Stimulated activated CD8-positive, alpha-beta memory T cell treated with anti-CD3 and anti-CD28 coated beads, Interleukin-7, amount 100 ng/mL, for 1 hour (primary cell): ENCODE data around the gene ZNF292.
"Not testable (repeated sequence)": the region's sequence is repeated elsewhere in the genome, so short reads cannot be mapped to it uniquely, and the experiment has no call there.

Source experiments
- DNase-seq, 2 donors: peaks; one replicate each; pipeline ENCODE4 v3.0.0-alpha.2; 2020; ENCODE audit warnings: low read depth in 2 of 2

Gene ZNF292

DNA sequence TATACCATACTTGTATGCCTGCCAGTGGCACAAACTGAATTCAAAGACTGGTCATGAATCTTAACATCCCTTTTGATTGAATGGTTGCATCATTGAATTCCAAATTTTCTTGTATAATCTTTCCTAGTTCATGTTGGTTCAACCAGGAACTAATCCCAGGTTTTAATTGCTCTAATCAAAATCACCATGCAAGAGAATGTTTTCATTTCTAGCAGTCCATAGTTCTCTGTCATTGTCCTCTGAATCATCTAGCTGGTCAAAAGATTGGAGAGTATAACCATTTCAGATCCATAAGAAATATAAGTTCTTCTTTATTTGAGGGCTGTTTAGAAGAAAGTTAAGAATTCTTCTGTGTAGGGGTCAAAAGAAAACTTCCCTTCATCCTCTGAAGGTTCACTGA lies 57.2 kb downstream of the ZNF292 start:
- no peak for DNase-seq

- DNase-seq: no peak
Observed at GRCh38 chr6:87213364-87213763, 58.0 kb downstream of the ZNF292 start.

DNA sequence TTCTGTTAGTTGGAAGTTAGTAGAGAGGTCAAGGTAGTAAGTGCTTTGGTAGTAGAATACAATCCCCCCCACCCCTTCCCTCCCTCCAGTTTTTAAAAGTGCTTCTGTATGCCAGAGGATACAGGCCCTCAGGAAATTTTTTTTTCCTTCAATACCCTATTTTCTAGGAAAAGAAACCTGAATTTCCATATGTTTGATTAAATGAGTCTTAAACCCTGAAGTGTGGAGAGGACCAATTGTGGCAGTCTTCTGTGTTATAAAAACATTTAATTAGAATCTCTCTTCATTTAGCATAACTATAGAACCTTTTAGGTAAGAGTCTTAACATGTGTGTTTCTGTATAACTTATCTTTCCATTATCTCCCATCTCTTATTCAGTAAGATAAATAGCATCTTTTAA lies 59.5 kb downstream of the ZNF292 start:
- DNase-seq: no peak

DNA sequence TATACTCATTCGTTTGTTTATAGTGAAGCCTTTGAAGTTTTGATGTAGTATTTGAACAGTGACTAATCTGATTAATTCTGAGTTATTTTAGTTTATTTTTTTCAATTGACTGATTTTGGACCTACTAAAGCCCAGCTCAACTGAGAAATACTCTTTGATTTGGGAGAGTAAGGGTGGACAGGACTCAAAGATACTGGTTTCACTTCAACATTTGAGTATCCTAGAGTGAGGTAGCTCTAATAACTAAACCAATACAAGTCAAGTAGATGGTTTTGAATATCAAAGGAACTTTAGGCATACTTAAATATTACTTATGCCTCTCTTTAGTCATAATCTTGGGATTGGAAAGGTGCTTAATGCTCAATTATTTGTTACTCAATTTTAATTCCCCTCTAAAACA lies 65.6 kb downstream of the ZNF292 start:
- DNase-seq: no peak

- no peak for DNase-seq
Observed at GRCh38 chr6:87222676-87223075, 67.3 kb downstream of the ZNF292 start.

DNA sequence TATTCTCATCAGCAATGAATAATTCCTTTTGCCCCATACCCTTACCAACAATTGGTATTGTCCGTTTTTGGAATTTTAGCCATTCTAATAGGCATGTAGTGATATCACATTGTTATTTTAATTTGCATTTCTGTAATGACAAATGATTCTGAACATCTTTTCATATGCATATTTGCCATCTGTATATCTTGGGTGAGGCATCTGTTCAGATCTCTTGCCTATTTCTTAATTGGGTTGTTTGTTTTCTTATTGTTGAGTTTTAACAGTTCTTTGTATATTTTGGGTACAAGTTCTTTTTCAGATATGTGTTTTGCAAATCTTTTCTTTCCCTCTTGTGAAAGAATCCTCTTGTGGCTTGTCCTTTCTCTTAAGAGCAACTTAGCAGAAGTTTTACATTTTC lies 69.6 kb downstream of the ZNF292 start:
- no peak for DNase-seq

- DNase-seq: no peak
Observed at GRCh38 chr6:87225511-87225910, 70.1 kb downstream of the ZNF292 start.

- no peak for DNase-seq
Observed at GRCh38 chr6:87225937-87226336, 70.6 kb downstream of the ZNF292 start.

- no peak for DNase-seq
Observed at GRCh38 chr6:87230801-87231200, 75.4 kb downstream of the ZNF292 start.

DNA sequence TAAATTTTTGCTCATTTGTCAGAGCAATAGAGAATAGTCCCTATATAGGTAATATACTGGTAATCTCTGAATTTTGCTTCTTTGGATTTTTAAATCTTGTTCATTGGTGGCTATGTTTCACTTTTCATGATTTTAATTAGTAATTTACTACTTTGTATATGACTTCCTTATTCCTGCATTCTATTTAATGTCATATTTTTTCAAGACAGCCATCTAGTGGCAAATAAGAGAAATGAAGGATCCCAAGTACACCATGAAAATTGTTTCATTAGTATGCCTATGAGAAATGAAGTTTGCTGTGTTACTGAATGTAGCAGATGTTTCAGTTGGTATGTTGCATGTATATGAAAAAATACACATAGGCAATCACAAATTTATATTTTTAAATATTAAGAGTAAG lies 82.4 kb downstream of the ZNF292 start:
- no peak for DNase-seq

DNA sequence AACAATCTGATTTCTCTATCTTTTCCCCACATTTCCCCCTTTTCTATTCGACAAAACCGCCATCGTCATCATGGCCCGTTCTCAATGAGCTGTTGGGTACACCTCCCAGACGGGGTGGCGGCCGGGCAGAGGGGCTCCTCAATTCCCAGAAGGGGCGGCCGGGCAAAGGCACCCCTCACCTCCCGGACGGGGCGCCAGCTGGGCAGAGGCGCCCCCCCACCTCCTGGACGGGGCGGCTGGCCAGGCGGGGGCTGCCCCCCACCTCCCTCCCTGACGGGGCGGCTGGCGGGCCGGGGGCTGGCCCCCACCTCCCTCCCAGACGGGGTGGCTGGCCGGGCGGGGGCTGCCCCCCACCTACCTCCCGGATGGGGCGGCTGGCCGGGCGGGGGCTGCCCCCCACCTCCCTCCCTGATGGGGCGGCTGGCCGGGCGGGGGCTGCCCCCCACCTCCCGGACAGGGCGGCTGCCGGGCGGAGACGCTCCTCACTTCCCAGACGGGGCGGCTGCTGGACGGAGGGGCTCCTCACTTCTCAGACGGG lies 83.8 kb downstream of the ZNF292 start:
- DNase-seq: not testable (repeated sequence)

DNA sequence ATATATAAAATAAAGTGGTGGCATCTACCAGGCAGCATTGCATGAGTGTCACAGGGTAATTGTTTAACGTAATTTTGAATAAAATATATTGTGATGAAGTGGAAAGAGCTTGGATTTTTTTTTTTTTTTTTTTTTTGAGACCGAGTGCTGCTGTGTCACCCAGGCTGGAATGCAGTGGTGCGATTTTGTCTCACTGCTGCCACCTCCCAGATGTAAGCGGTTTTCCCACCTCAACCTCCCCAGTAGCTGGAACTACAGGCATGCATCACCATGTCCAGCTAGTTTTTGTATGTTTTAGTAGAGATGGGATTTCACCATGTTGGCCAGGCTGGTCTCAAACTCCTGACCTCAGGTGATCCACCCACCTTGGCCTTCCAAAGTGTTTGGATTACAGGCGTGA lies 85.9 kb downstream of the ZNF292 start:
- no peak for DNase-seq

DNA sequence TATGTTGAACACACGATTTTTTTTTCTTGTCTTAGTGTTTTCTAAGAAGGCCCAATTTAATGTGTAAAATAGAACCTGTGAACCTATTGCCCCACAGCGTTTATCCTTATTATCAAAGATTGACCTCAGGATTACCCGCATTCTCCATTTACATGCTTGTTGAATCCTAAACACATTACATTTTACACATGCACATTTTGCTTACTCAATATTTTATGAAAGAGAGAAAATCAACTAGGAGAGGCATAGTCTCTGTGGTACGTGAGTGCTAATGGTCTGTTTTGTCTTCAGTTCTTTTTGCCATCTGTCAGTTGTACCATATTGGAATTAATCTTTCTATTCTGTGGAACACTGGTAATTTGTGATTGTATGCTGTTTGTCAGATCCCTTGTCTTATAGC lies 86.9 kb downstream of the ZNF292 start:
- DNase-seq: no peak

GRCh38 chr6:87243812-87244211 lies 88.4 kb downstream of the ZNF292 start:
- DNase-seq: no peak

- DNase-seq: no peak
Observed at GRCh38 chr6:87244380-87244779, 89.0 kb downstream of the ZNF292 start.

- no peak for DNase-seq
Observed at GRCh38 chr6:87250019-87250418, 94.7 kb downstream of the ZNF292 start.

DNA sequence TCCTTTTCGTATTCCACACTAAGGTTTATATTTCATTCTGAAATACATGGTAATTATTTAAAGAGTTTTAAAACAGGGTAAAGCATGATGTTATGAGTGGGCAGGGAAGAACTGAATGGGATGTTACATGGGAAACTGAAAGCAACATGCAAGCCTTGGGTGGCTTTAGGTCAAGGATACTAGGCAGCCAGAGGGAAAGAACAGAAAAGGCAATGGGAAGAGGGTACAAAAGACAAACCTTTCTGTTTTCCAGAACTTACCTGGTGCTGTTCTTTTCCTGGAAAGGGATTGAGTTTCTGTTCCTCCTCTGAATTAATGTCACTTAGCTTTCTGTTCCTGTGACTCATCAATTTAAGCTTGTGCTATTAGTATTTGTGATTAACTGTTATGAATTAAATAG lies 95.9 kb downstream of the ZNF292 start:
- no peak for DNase-seq

DNA sequence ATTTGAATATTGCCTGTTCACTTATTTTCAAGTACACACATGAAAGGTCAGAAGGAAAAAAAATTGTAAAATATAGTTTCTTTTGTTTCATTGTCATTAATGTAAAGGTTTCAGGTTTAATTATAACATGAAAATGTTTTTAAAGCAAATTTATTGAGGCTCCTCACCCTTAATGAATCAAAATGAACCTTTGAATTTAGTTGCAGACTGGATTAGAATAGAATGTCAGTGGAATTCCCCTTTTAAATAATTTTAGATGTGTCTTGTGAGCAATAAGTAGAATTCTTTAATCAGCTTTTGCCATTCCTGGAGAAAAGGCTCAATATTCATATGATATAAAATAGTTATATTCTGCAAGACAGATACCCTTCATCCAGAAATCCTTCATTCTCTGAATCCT lies 96.4 kb downstream of the ZNF292 start:
- DNase-seq: no peak

- no peak for DNase-seq
Observed at GRCh38 chr6:87257046-87257445, 101.7 kb downstream of the ZNF292 start.

- no peak for DNase-seq
Observed at GRCh38 chr6:87257565-87257964, 102.2 kb downstream of the ZNF292 start.

DNA sequence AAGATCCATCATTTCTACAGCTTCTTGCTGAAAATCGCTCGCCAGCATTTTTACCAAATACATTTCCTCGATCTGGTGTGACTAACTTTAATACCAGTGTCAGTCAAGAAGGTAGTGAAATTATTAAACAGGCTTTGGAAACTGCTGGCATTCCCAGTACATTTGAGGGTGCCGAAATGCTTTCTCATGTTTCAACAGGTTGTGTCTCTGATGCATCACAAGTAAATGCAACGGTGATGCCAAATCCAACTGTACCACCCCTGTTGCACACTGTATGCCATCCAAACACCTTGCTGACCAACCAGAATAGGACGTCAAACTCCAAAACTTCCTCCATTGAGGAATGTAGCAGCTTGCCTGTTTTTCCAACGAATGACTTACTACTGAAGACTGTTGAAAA lies 102.6 kb downstream of the ZNF292 start:
- DNase-seq: no peak

- DNase-seq: no peak
Observed at GRCh38 chr6:87259791-87260190, 104.4 kb downstream of the ZNF292 start.

DNA sequence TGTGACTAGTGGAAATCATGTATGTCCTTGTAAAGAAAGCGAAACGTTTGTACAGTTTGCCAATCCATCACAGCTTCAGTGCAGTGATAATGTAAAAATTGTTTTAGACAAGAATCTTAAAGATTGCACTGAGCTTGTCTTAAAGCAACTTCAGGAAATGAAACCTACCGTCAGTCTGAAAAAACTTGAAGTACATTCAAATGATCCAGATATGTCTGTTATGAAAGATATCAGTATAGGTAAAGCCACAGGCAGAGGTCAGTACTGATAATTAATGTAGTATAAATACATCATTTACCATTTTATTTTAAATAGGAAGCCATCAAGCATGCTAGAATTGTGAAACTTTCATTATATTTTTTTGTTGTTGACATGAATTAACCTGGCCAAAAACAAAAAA lies 106.2 kb downstream of the ZNF292 start:
- no peak for DNase-seq

DNA sequence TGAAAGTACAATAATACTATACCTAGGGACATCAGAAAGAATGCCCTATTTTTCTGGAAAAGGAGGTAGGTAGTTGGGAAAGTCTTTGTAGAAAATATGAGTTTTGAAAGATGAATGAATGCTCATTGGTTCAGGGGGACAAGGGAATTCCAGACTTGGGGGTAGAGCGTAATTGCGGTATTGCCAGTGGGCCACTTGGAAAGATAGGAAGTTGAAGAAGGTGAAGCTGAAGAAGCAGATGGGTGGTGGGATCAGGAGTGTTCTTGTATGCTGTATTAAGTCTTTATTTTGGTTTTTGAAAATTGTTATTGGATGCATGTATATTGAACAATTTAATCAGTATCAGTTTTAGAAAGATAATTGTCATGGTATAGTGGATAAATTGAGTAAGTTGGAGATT lies 109.1 kb downstream of the ZNF292 start:
- no peak for DNase-seq
